C1 segment of cervical spinal cord (tissue), 14 donors: Measurements from ENCODE around the gene MED10.

ENCODE experiments used
- DNase-seq, 14 donors: peaks; one replicate each; lab custom pipeline; 2025; lab: John Stamatoyannopoulos, UW

MED10 gene

GRCh38 chr5:6377905-6378765 lies at the start of gene MED10:
Gene MED10 (minus strand): TSS chr5:6378547. CDS start chr5:6378483, 64 bp downstream.
- DNase-seq, result peak; percentile 34 to 85 (median 80)

- DNase-seq, result no peak
Observed at GRCh38 chr5:6427694-6428093, 49.3 kb upstream of the MED10 start.

GRCh38 chr5:6424700-6425099 lies 46.4 kb upstream of the MED10 start:
- DNase-seq, result no peak

GRCh38 chr5:6424110-6424659 lies 45.8 kb upstream of the MED10 start:
- DNase-seq, result no peak

- no peak for DNase-seq
Observed at GRCh38 chr5:6423327-6424109, 45.2 kb upstream of the MED10 start.

GRCh38 chr5:6419340-6419852 lies 41.0 kb upstream of the MED10 start:
- DNase-seq, result no peak

- no peak for DNase-seq
Observed at GRCh38 chr5:6418679-6419276, 40.4 kb upstream of the MED10 start.

- DNase-seq, result no peak
Observed at GRCh38 chr5:6417657-6418056, 39.3 kb upstream of the MED10 start.

- no peak for DNase-seq
Observed at GRCh38 chr5:6412811-6413210, 34.5 kb upstream of the MED10 start.

GRCh38 chr5:6411141-6411540 lies 32.8 kb upstream of the MED10 start:
- DNase-seq, result no peak

- no peak for DNase-seq
Observed at GRCh38 chr5:6410421-6410820, 32.1 kb upstream of the MED10 start.

GRCh38 chr5:6408627-6409446 lies 30.5 kb upstream of the MED10 start:
- DNase-seq, result no peak

GRCh38 chr5:6408260-6408596 lies 29.9 kb upstream of the MED10 start:
- no peak for DNase-seq

GRCh38 chr5:6407558-6408259 lies 29.4 kb upstream of the MED10 start:
- no peak for DNase-seq

- no peak for DNase-seq
Observed at GRCh38 chr5:6405591-6405990, 27.2 kb upstream of the MED10 start.

GRCh38 chr5:6404129-6404528 lies 25.8 kb upstream of the MED10 start:
- no peak for DNase-seq

GRCh38 chr5:6403416-6403815 lies 25.1 kb upstream of the MED10 start:
- no peak for DNase-seq

- no peak for DNase-seq
Observed at GRCh38 chr5:6402939-6403338, 24.6 kb upstream of the MED10 start.

- no peak for DNase-seq
Observed at GRCh38 chr5:6401410-6401809, 23.1 kb upstream of the MED10 start.
